ENCODE data around the gene BMP2.
A peak's percentile ranks its signal among the peaks of the same experiment; 100 is the strongest.

BMP2 gene

DNA sequence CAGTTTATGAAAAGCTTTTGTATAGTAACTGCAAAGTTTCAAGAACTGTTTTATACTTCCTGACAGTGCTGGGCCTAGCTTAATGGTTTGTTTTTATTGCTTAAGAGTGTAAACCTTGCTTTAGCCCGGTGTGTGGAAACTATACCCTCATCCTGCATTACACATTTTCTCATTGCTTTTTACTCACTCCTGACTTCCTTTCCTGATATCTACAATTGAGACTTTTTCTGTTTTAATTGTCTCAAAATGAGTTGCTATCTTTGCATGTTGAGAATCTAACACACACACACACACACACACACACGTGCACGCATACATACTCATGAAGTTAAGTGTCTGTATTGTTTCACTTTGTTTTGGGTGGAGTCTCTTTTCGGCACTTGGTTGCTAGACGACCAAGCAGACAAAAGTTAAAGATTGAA is 16.7 kb downstream of the BMP2 start:
- ChIA-PET POLR2A (no interaction called here), CTCF (interaction anchor here (0.6 to 1.1 kb wide), 2 partner anchors 43 to 103 kb away, joined by 3 to 4 read pairs; no protein-coding TSS in a partner anchor)
- H3K9me3 ChIP-seq (ENCODE audit: control extremely low read depth in 1 of 5, control insufficient read depth in 4 of 5, insufficient read depth in 2 of 5, low read depth in 1 of 5, low read length in 4 of 5): no peaks in the 10 kb centered on the region
- H3K4me1 ChIP-seq (ENCODE audit: control extremely low read depth in 1 of 4, control insufficient read depth in 4 of 4, insufficient read depth in 4 of 4, low read length in 3 of 4): peaks cover 0 to 2% (median 0%) of the 10 kb centered on the region in 4 experiments
- no peaks in the 10 kb centered on the region for H3K36me3 ChIP-seq (ENCODE audit: control insufficient read depth in 4 of 4, insufficient read depth in 4 of 4, low read length in 3 of 4)
- peaks cover 0 to 14% (median 3%) of the 10 kb centered on the region in 5 experiments for H3K27me3 ChIP-seq (replicated peaks in 2 of 5; ENCODE audit: control insufficient read depth in 4 of 5, insufficient read depth in 5 of 5, low read length in 4 of 5)
- WGBS (ENCODE audit: insufficient coverage): no CpG with 5 or more reads among the region's 5 CpGs
- DNase-seq: peak in 2 of 3 donors; percentile 9 to 22
- no peak overlapping the region for H3K4me3 ChIP-seq (ENCODE audit: control insufficient read depth in 1 of 7, extremely low read depth in 1 of 7, insufficient read depth in 4 of 7, low read depth in 2 of 7, low read length in 6 of 7)
- H3K27ac ChIP-seq (ENCODE audit: insufficient read depth in 1 of 2, low read depth in 1 of 2, low read length in 2 of 2, poor library complexity in 1 of 2, severe bottlenecking in 2 of 2): no peak overlapping the region

DNA sequence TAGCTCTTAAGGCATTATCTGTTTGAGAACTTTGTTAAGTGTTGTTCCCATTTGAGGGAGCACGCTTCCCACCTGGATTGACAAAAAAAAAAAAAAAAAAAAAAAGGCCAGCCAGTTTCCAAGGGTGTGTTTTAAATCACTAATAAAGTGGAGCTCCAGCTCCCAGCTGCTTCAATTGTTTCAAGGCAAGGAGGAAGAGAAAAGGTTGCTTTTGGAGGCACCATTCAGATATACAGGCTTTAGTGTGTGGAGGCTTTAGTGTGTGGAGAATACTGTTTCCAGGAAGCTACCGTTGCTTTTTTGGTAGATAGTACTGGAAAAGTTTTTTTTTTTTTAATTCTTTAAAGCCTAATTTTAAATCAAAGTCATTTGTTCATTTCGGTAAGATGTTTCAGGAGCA is 17.3 kb downstream of the BMP2 start:
- H3K9me3 ChIP-seq (ENCODE audit: control extremely low read depth in 1 of 5, control insufficient read depth in 4 of 5, insufficient read depth in 2 of 5, low read depth in 1 of 5, low read length in 4 of 5): no peaks in the 10 kb centered on the region
- H3K4me3 ChIP-seq (ENCODE audit: control insufficient read depth in 1 of 7, extremely low read depth in 1 of 7, insufficient read depth in 4 of 7, low read depth in 2 of 7, low read length in 6 of 7): no peak overlapping the region
- ChIA-PET CTCF (interaction anchor here (0.6 to 1.1 kb wide), 2 partner anchors 42 to 103 kb away, joined by 3 to 4 read pairs; no protein-coding TSS in a partner anchor), POLR2A (no interaction called here)
- DNase-seq: no peak
- WGBS (ENCODE audit: insufficient coverage): 89% methylated on average over 1 of the region's 3 CpGs
- peaks cover 0 to 2% (median 0%) of the 10 kb centered on the region in 4 experiments for H3K4me1 ChIP-seq (ENCODE audit: control extremely low read depth in 1 of 4, control insufficient read depth in 4 of 4, insufficient read depth in 4 of 4, low read length in 3 of 4)
- no peaks in the 10 kb centered on the region for H3K36me3 ChIP-seq (ENCODE audit: control insufficient read depth in 4 of 4, insufficient read depth in 4 of 4, low read length in 3 of 4)
- no peak overlapping the region for H3K27ac ChIP-seq (ENCODE audit: insufficient read depth in 1 of 2, low read depth in 1 of 2, low read length in 2 of 2, poor library complexity in 1 of 2, severe bottlenecking in 2 of 2)
- H3K27me3 ChIP-seq (replicated peaks in 2 of 5; ENCODE audit: control insufficient read depth in 4 of 5, insufficient read depth in 5 of 5, low read length in 4 of 5): peaks cover 0 to 14% (median 3%) of the 10 kb centered on the region in 5 experiments

DNA sequence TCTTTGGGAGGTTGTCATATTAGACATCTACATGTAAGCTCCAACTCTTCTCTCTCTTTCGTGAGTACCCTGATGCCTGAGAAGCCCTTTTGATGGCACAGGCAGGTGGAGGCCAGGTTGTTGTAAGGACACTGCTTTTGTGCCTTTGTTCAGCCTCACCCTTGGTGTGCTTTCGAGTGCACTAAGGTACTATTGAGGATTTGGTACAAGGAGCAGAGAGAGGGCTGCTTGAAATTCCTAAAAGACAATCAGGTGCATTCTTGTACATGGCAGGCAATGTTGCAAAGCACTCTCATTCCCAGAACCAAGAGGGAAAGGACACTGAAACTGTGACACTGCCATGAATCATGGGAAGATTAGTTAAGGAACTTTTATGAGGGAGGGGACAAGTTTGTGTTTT is 19.1 kb downstream of the BMP2 start:
- no peaks in the 10 kb centered on the region for H3K9me3 ChIP-seq (ENCODE audit: control extremely low read depth in 1 of 5, control insufficient read depth in 4 of 5, insufficient read depth in 2 of 5, low read depth in 1 of 5, low read length in 4 of 5)
- H3K27ac ChIP-seq (ENCODE audit: insufficient read depth in 1 of 2, low read depth in 1 of 2, low read length in 2 of 2, poor library complexity in 1 of 2, severe bottlenecking in 2 of 2): no peak overlapping the region
- no peak overlapping the region for H3K4me3 ChIP-seq (ENCODE audit: control insufficient read depth in 1 of 7, extremely low read depth in 1 of 7, insufficient read depth in 4 of 7, low read depth in 2 of 7, low read length in 6 of 7)
- peaks cover 0 to 2% (median 0%) of the 10 kb centered on the region in 4 experiments for H3K4me1 ChIP-seq (ENCODE audit: control extremely low read depth in 1 of 4, control insufficient read depth in 4 of 4, insufficient read depth in 4 of 4, low read length in 3 of 4)
- H3K27me3 ChIP-seq (replicated peaks in 2 of 5; ENCODE audit: control insufficient read depth in 4 of 5, insufficient read depth in 5 of 5, low read length in 4 of 5): peaks cover 0 to 14% (median 3%) of the 10 kb centered on the region in 5 experiments
- WGBS (ENCODE audit: insufficient coverage): 83% methylated on average over 1 of the region's 2 CpGs
- no peaks in the 10 kb centered on the region for H3K36me3 ChIP-seq (ENCODE audit: control insufficient read depth in 4 of 4, insufficient read depth in 4 of 4, low read length in 3 of 4)
- no peak for DNase-seq
- ChIA-PET POLR2A (no interaction called here), CTCF (no interaction called here)

DNA sequence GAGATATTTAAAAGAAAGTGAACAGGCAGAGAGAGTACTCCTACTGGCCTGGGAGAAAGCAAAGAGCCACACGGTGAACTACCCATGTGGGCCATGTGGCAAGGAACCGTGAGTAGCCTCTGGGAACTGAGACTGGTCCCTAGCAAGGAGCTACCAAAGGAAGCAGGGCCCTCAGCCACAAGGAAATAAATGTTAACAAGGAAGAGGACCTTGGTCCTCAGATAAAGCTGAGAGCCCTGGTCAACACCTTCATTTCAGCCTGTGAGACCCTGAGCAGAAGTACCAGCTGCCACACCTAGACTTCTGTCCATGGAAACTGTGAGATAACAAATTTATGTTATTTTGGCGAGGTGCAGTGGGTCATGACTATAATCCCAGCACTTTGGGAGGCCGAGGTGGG is 25.3 kb downstream of the BMP2 start:
- WGBS (ENCODE audit: insufficient coverage): 95% methylated on average over 4 of the region's 4 CpGs
- Histone ChIP-seq H3K27ac (ENCODE audit: insufficient read depth in 1 of 2, low read depth in 1 of 2, low read length in 2 of 2, poor library complexity in 1 of 2, severe bottlenecking in 2 of 2) (no peak overlapping the region), H3K4me3 (ENCODE audit: control insufficient read depth in 1 of 7, extremely low read depth in 1 of 7, insufficient read depth in 4 of 7, low read depth in 2 of 7, low read length in 6 of 7) (no peak overlapping the region), H3K27me3 (replicated peaks in 2 of 5; ENCODE audit: control insufficient read depth in 4 of 5, insufficient read depth in 5 of 5, low read length in 4 of 5) (peaks cover 4 to 21% (median 10%) of the 10 kb centered on the region in 5 experiments), H3K9me3 (ENCODE audit: control extremely low read depth in 1 of 5, control insufficient read depth in 4 of 5, insufficient read depth in 2 of 5, low read depth in 1 of 5, low read length in 4 of 5) (no peaks in the 10 kb centered on the region), H3K36me3 (ENCODE audit: control insufficient read depth in 4 of 4, insufficient read depth in 4 of 4, low read length in 3 of 4) (no peaks in the 10 kb centered on the region), H3K4me1 (ENCODE audit: control extremely low read depth in 1 of 4, control insufficient read depth in 4 of 4, insufficient read depth in 4 of 4, low read length in 3 of 4) (no peaks in the 10 kb centered on the region)
- ChIA-PET POLR2A (no interaction called here), CTCF (interaction anchor here (0.6 kb wide), 1 partner anchor 195 kb away, joined by 3 read pairs; no protein-coding TSS in a partner anchor)
- DNase-seq: no peak

DNA sequence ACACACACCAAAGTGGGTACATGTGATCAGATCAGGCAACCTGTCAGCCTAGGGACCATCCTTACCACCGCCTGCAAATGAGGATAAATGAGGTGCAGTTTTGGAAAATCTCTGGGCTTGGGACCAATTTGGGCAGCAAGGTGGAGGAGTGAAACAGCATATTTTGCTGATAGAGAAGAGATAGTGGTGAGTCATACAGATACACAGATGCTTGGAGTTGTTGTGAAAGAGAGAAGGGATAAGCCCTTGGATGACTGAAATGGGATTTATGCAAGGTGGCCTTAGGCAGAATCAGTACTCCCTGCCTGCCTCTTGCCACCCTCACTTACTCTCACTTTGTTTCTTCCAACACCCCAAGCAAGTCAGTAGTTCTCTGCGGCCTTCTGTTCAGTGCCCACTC is 34.7 kb downstream of the BMP2 start:
- Histone ChIP-seq H3K9me3 (ENCODE audit: control extremely low read depth in 1 of 5, control insufficient read depth in 4 of 5, insufficient read depth in 2 of 5, low read depth in 1 of 5, low read length in 4 of 5) (peaks cover 0 to 2% (median 0%) of the 10 kb centered on the region in 5 experiments), H3K27ac (ENCODE audit: insufficient read depth in 1 of 2, low read depth in 1 of 2, low read length in 2 of 2, poor library complexity in 1 of 2, severe bottlenecking in 2 of 2) (no peak overlapping the region), H3K27me3 (replicated peaks in 2 of 5; ENCODE audit: control insufficient read depth in 4 of 5, insufficient read depth in 5 of 5, low read length in 4 of 5) (peaks cover 0 to 9% (median 0%) of the 10 kb centered on the region in 5 experiments), H3K4me1 (ENCODE audit: control extremely low read depth in 1 of 4, control insufficient read depth in 4 of 4, insufficient read depth in 4 of 4, low read length in 3 of 4) (no peaks in the 10 kb centered on the region), H3K4me3 (ENCODE audit: control insufficient read depth in 1 of 7, extremely low read depth in 1 of 7, insufficient read depth in 4 of 7, low read depth in 2 of 7, low read length in 6 of 7) (no peak overlapping the region), H3K36me3 (ENCODE audit: control insufficient read depth in 4 of 4, insufficient read depth in 4 of 4, low read length in 3 of 4) (no peaks in the 10 kb centered on the region)
- CTCF ChIA-PET: no interaction called here
- POLR2A ChIA-PET: no interaction called here
- no peak for DNase-seq
- WGBS (ENCODE audit: insufficient coverage): 100% methylated on average over 1 of the region's 2 CpGs

DNA sequence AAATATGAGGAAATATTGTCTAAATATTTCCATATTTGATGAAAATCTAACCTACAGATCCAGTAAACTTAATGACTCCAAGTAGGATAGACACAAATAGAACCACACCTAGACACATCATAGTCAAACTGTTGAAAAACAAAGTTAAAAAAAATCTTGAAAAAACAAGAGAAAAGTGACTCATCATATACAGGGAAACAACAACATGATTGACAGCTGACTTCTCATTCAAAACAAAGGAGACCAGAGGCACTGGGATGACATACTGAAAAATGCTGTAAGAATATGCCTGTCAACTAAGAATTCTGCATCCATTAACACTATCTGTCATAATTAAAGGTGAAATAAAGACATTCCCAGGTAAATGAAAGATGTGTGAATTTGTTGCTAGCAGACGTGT is 38.8 kb downstream of the BMP2 start:
- no peak overlapping the region for H3K27ac ChIP-seq (ENCODE audit: insufficient read depth in 1 of 2, low read depth in 1 of 2, low read length in 2 of 2, poor library complexity in 1 of 2, severe bottlenecking in 2 of 2)
- no peaks in the 10 kb centered on the region for H3K36me3 ChIP-seq (ENCODE audit: control insufficient read depth in 4 of 4, insufficient read depth in 4 of 4, low read length in 3 of 4)
- H3K4me1 ChIP-seq (ENCODE audit: control extremely low read depth in 1 of 4, control insufficient read depth in 4 of 4, insufficient read depth in 4 of 4, low read length in 3 of 4): no peaks in the 10 kb centered on the region
- peaks cover 0 to 7% (median 4%) of the 10 kb centered on the region in 5 experiments for H3K27me3 ChIP-seq (replicated peaks in 2 of 5; ENCODE audit: control insufficient read depth in 4 of 5, insufficient read depth in 5 of 5, low read length in 4 of 5)
- DNase-seq: no peak
- H3K9me3 ChIP-seq (ENCODE audit: control extremely low read depth in 1 of 5, control insufficient read depth in 4 of 5, insufficient read depth in 2 of 5, low read depth in 1 of 5, low read length in 4 of 5): peaks cover 0 to 2% (median 0%) of the 10 kb centered on the region in 5 experiments
- ChIA-PET POLR2A (no interaction called here), CTCF (no interaction called here)
- no peak overlapping the region for H3K4me3 ChIP-seq (ENCODE audit: control insufficient read depth in 1 of 7, extremely low read depth in 1 of 7, insufficient read depth in 4 of 7, low read depth in 2 of 7, low read length in 6 of 7)
- no CpG with 5 or more reads among the region's 1 CpG for WGBS (ENCODE audit: insufficient coverage)

DNA sequence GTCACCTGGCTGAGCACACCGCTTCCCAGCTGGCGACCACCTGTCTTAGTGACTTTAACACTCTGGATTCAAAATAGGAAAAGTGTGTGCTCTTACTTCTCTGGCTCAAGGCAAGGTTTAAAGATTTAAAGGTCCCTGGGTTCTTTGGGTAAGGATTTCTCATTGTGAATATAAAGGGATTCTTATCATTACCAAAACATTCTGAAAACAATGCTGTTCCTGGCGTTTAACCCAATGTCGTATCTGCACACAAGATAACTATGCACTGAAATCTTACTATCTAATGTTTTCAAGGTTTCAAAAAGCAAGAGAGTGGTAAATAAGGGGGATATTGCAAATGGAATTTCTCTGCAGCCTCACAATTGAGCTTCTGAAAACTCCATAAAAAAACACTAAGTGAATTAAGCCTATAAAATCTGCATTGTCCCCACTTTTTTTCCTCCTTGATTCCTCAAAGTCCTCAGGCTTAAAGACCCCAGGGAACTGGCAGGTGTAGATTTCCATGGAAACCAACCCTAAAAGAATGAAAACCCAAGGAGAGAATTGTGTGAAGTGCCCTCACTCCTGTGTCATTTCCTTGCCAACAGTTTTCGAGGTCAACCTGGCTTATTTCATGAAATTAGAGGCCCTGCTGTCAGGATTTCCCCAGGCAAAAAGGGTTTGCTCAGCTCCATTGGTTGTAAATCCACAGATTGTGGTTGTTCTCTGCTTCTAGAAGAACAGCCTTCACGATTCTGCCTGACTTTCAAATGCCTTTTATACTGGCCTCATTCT is 44.0 kb downstream of the BMP2 start:
- Histone ChIP-seq H3K4me3 (ENCODE audit: control insufficient read depth in 1 of 7, extremely low read depth in 1 of 7, insufficient read depth in 4 of 7, low read depth in 2 of 7, low read length in 6 of 7) (no peak overlapping the region), H3K4me1 (ENCODE audit: control extremely low read depth in 1 of 4, control insufficient read depth in 4 of 4, insufficient read depth in 4 of 4, low read length in 3 of 4) (no peaks in the 10 kb centered on the region), H3K27me3 (replicated peaks in 2 of 5; ENCODE audit: control insufficient read depth in 4 of 5, insufficient read depth in 5 of 5, low read length in 4 of 5) (peaks cover 0 to 20% (median 9%) of the 10 kb centered on the region in 5 experiments), H3K9me3 (ENCODE audit: control extremely low read depth in 1 of 5, control insufficient read depth in 4 of 5, insufficient read depth in 2 of 5, low read depth in 1 of 5, low read length in 4 of 5) (no peaks in the 10 kb centered on the region), H3K27ac (ENCODE audit: insufficient read depth in 1 of 2, low read depth in 1 of 2, low read length in 2 of 2, poor library complexity in 1 of 2, severe bottlenecking in 2 of 2) (no peak overlapping the region), H3K36me3 (ENCODE audit: control insufficient read depth in 4 of 4, insufficient read depth in 4 of 4, low read length in 3 of 4) (no peaks in the 10 kb centered on the region)
- POLR2A ChIA-PET: no interaction called here
- WGBS (ENCODE audit: insufficient coverage): 65% methylated on average over 2 of the region's 6 CpGs
- no peak for DNase-seq
- CTCF ChIA-PET: interaction anchor here (0.6 to 1.0 kb wide), 2 partner anchors 11 to 1790 kb away, joined by 3 read pairs; no protein-coding TSS in a partner anchor

Data from common myeloid progenitor, CD34-positive (primary cell).